ENCODE results near the gene C16orf95.
A peak's percentile ranks its signal among the peaks of the same experiment; 100 is the strongest.

DNA sequence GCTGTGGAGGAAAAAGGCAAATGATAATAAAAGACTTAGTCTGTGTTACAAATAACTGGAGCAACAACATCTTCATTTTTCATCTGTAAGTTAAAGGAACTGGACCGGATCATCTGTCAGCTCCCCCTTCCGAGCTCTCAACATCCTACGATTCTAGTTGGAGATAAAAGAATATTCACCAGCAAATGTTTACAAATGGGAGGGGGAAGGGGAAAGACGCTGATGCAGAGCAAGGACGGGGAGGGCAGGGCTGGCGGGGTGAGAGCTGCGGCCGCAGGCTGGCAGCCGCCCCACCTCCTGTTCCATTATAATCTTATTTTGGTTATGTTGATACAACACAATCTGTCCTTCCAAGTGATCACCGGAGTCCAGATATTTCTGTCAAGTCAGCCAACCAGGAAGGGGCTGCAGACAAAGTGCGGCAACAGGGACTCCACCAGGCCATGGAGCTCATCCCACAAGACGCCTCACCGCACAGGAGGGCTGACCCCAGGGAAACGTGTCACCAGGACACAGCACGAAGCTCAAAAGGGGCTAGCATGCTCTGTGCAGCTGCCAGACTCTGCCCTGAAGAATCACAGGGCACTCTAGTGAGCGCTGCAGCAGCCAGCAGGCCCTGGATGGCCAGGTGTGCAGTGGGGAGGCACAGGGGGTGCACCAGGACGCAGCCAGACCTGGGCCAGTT, 46.7 kb upstream of the C16orf95 start:
- TF ChIP-seq, protein P1, sequence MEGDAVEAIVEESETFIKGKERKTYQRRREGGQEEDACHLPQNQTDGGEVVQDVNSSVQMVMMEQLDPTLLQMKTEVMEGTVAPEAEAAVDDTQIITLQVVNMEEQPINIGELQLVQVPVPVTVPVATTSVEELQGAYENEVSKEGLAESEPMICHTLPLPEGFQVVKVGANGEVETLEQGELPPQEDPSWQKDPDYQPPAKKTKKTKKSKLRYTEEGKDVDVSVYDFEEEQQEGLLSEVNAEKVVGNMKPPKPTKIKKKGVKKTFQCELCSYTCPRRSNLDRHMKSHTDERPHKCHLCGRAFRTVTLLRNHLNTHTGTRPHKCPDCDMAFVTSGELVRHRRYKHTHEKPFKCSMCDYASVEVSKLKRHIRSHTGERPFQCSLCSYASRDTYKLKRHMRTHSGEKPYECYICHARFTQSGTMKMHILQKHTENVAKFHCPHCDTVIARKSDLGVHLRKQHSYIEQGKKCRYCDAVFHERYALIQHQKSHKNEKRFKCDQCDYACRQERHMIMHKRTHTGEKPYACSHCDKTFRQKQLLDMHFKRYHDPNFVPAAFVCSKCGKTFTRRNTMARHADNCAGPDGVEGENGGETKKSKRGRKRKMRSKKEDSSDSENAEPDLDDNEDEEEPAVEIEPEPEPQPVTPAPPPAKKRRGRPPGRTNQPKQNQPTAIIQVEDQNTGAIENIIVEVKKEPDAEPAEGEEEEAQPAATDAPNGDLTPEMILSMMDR (IDR thresholded peaks at IDR 0.05) = no peak
- TF ChIP-seq POLR2A (IDR thresholded peaks at IDR 0.05) = peak in 1 of 2 donors; percentile 12
